ENCODE results near the gene TECPR1.

TECPR1 gene

GRCh38 chr7:98211676-98212531 lies 40.1 kb downstream of the TECPR1 start (continued):
- TF ChIP-seq PATZ1 (tag by site-specific recombination; IDR thresholded peaks at IDR 0.05) (peak; percentile 69; the same call in 1 of the 2 replicates), BCL11B (tag by site-specific recombination; IDR thresholded peaks at IDR 0.05; ENCODE audit: low read depth) (peak; percentile 85; the same call in 1 of the 2 replicates), ZBTB10 (tag by site-specific recombination; IDR thresholded peaks at IDR 0.05) (peak; percentile 32; the same call in 1 of the 2 replicates), HIC1 (tag by site-specific recombination; IDR thresholded peaks at IDR 0.05) (peak; percentile 51; the same call in 1 of the 2 replicates), ZNF518A (tag by site-specific recombination; conservative IDR thresholded peaks at IDR 0.05; ENCODE audit: low read depth) (no peak), ZBTB48 (tag by site-specific recombination; IDR thresholded peaks at IDR 0.05) (0 out of 2 replicates have a peak, but pooled peaks have one; percentile 39)

- Histone ChIP-seq H3K27ac (ENCODE audit: extremely low read depth, low read depth, low read length) (no peak within 1 kb of the TSS), H3K9me3 (ENCODE audit: control insufficient read depth, insufficient read depth, low read depth, low read length) (no peaks in the 10 kb centered on the region), H3K4me3 (ENCODE audit: low read depth, low read length) (peak within 1 kb of the TSS; percentile 41), H3K36me3 (ENCODE audit: control insufficient read depth in 2 of 2, insufficient read depth in 1 of 2, low read length in 2 of 2) (peaks cover 0 to 9% of the 10 kb centered on the region in 2 experiments; a peak in 1 of 3 replicates), H3K4me1 (ENCODE audit: control insufficient read depth, insufficient read depth, low read length) (no peaks in the 10 kb centered on the region)
- CTCF ChIA-PET: interaction anchor here (1.5 kb wide), 1 partner anchor 43 kb away, joined by 3 read pairs; no protein-coding TSS in a partner anchor
- POLR2A ChIA-PET: interaction anchor here (0.6 kb wide), 1 partner anchor 45 kb away, joined by 4 read pairs; no protein-coding TSS in a partner anchor
- TF ChIP-seq ZNF837 (tag by site-specific recombination; IDR thresholded peaks at IDR 0.05) (no peak), ZNF830 (tag by site-specific recombination; IDR thresholded peaks at IDR 0.05; ENCODE audit: low read depth) (no peak), REPIN1 (tag by site-specific recombination; IDR thresholded peaks at IDR 0.05; ENCODE audit: low read depth) (no peak), ZBTB48 (tag by site-specific recombination; IDR thresholded peaks at IDR 0.05) (no peak), EGR2 (tag by site-specific recombination; IDR thresholded peaks at IDR 0.05; ENCODE audit: low read depth) (no peak), ZNF621 (tag by site-specific recombination; IDR thresholded peaks at IDR 0.05) (no peak), ZNF280D (tag by site-specific recombination; IDR thresholded peaks at IDR 0.05) (no peak), ZNF354C (tag by site-specific recombination; IDR thresholded peaks at IDR 0.05; ENCODE audit: borderline replicate concordance, low read depth) (no peak), ZNF521 (tag by site-specific recombination; IDR thresholded peaks at IDR 0.05) (no peak), ZNF639 (tag by site-specific recombination; IDR thresholded peaks at IDR 0.05) (no peak), TCF7L2 (IDR thresholded peaks at IDR 0.05; ENCODE audit: borderline replicate concordance, low read depth, low read length) (no peak)
These were observed 40.8 kb downstream of the TECPR1 start, which contains the start of gene BHLHA15 for GRCh38 chr7:98211221-98211675. Gene BHLHA15 (plus strand): TSS chr7:98211439. CDS start chr7:98212310, 871 bp downstream.

All from HEK293 (cell line).